ENCODE results near the gene RAB5IF.
"Not testable (repeated sequence)": the region's sequence is repeated elsewhere in the genome, so short reads cannot be mapped to it uniquely, and the experiment has no call there.

Gene RAB5IF

GRCh38 chr20:36631646-36632045, 26.1 kb downstream of the RAB5IF start:
- no peak for FAIRE-seq

GRCh38 chr20:36632147-36632486, 26.5 kb downstream of the RAB5IF start:
- no peak for FAIRE-seq

- FAIRE-seq, result no peak
Measured at GRCh38 chr20:36632487-36633284, 27.1 kb downstream of the RAB5IF start.

- FAIRE-seq, result no peak
Measured at GRCh38 chr20:36633285-36633772, 27.8 kb downstream of the RAB5IF start.

GRCh38 chr20:36634342-36634741, 28.8 kb downstream of the RAB5IF start:
- no peak for FAIRE-seq

GRCh38 chr20:36638876-36639400, 33.4 kb downstream of the RAB5IF start:
- not testable (repeated sequence) for FAIRE-seq

GRCh38 chr20:36641506-36641843, 35.9 kb downstream of the RAB5IF start:
- FAIRE-seq, result no peak

- no peak for FAIRE-seq
Measured at GRCh38 chr20:36642136-36642535, 36.6 kb downstream of the RAB5IF start.

GRCh38 chr20:36644032-36644705, 38.6 kb downstream of the RAB5IF start:
- no peak for FAIRE-seq

- FAIRE-seq, result no peak
Measured at GRCh38 chr20:36644706-36645095, 39.1 kb downstream of the RAB5IF start.

- no peak for FAIRE-seq
Measured at GRCh38 chr20:36645353-36645752, 39.8 kb downstream of the RAB5IF start.

- FAIRE-seq, result no peak
Measured at GRCh38 chr20:36645998-36646397, 40.4 kb downstream of the RAB5IF start, which contains the start of gene SLA2. SLA2 (minus strand) TSS chr20:36646196; CDS start chr20:36641335, 4,861 bp downstream.

- no peak for FAIRE-seq
Measured at GRCh38 chr20:36646678-36647077, 41.1 kb downstream of the RAB5IF start.

GRCh38 chr20:36647196-36648121, 41.9 kb downstream of the RAB5IF start:
- no peak for FAIRE-seq

GRCh38 chr20:36653456-36653855, 47.9 kb downstream of the RAB5IF start:
- no peak for FAIRE-seq

GRCh38 chr20:36654506-36654905, 48.9 kb downstream of the RAB5IF start:
- no peak for FAIRE-seq

GRCh38 chr20:36655004-36655403, 49.4 kb downstream of the RAB5IF start:
- FAIRE-seq, result no peak

GRCh38 chr20:36656733-36657132, 51.2 kb downstream of the RAB5IF start:
- FAIRE-seq, result no peak

- FAIRE-seq, result no peak
Measured at GRCh38 chr20:36658300-36658699, 52.7 kb downstream of the RAB5IF start.
